ENCODE data around the gene MED12L.
A peak's percentile ranks its signal among the peaks of the same experiment; 100 is the strongest.
"Not testable (repeated sequence)": the region's sequence is repeated elsewhere in the genome, so short reads cannot be mapped to it uniquely, and the experiment has no call there.

Gene MED12L

GRCh38 chr3:151379083-151379734 is 293.7 kb downstream of the MED12L start:
- peak in 1 of 2 experiments; percentile 6 for DNase-seq (ENCODE audit: low read depth in 2 of 2)

GRCh38 chr3:151382671-151383070 is 297.2 kb downstream of the MED12L start:
- DNase-seq (ENCODE audit: low read depth in 2 of 2), result no peak

GRCh38 chr3:151383111-151383510 is 297.6 kb downstream of the MED12L start:
- no peak for DNase-seq (ENCODE audit: low read depth in 2 of 2)

GRCh38 chr3:151383956-151384355 is 298.5 kb downstream of the MED12L start:
- DNase-seq (ENCODE audit: low read depth in 2 of 2), result no peak

- no peak for DNase-seq (ENCODE audit: low read depth in 2 of 2)
Observed at GRCh38 chr3:151384741-151385174, 299.3 kb downstream of the MED12L start, which contains the start of gene P2RY12. TSS of gene P2RY12 (minus strand) at chr3:151384753. CDS start at chr3:151338845, 45,908 bp downstream.

GRCh38 chr3:151386056-151386455 is 300.6 kb downstream of the MED12L start:
- DNase-seq (ENCODE audit: low read depth in 2 of 2), result no peak

GRCh38 chr3:151387432-151387831 is 302.0 kb downstream of the MED12L start:
- no peak for DNase-seq (ENCODE audit: low read depth in 2 of 2)

- no peak for DNase-seq (ENCODE audit: low read depth in 2 of 2)
Observed at GRCh38 chr3:151387842-151388241, 302.4 kb downstream of the MED12L start.

GRCh38 chr3:151391720-151392119 is 306.3 kb downstream of the MED12L start:
- no peak for DNase-seq (ENCODE audit: low read depth in 2 of 2)

- not testable (repeated sequence) for DNase-seq (ENCODE audit: low read depth in 2 of 2)
Observed at GRCh38 chr3:151392191-151392590, 306.7 kb downstream of the MED12L start.

GRCh38 chr3:151393146-151393830 is 307.8 kb downstream of the MED12L start:
- no peak for DNase-seq (ENCODE audit: low read depth in 2 of 2)

GRCh38 chr3:151393941-151394340 is 308.5 kb downstream of the MED12L start:
- no peak for DNase-seq (ENCODE audit: low read depth in 2 of 2)

- no peak for DNase-seq (ENCODE audit: low read depth in 2 of 2)
Observed at GRCh38 chr3:151394611-151395010, 309.1 kb downstream of the MED12L start.

GRCh38 chr3:151395806-151396205 is 310.3 kb downstream of the MED12L start:
- DNase-seq (ENCODE audit: low read depth in 2 of 2), result no peak

GRCh38 chr3:151398895-151399294 is 313.4 kb downstream of the MED12L start:
- DNase-seq (ENCODE audit: low read depth in 2 of 2), result no peak

- no peak for DNase-seq (ENCODE audit: low read depth in 2 of 2)
Observed at GRCh38 chr3:151400341-151400740, 314.9 kb downstream of the MED12L start.

- DNase-seq (ENCODE audit: low read depth in 2 of 2), result no peak
Observed at GRCh38 chr3:151402349-151402748, 316.9 kb downstream of the MED12L start.

- DNase-seq (ENCODE audit: low read depth in 2 of 2), result no peak
Observed at GRCh38 chr3:151403246-151403645, 317.8 kb downstream of the MED12L start.

- DNase-seq (ENCODE audit: low read depth in 2 of 2), result no peak
Observed at GRCh38 chr3:151404316-151404715, 318.9 kb downstream of the MED12L start.

GRCh38 chr3:151407928-151408327 is 322.5 kb downstream of the MED12L start:
- no peak for DNase-seq (ENCODE audit: low read depth in 2 of 2)

- no peak for DNase-seq (ENCODE audit: low read depth in 2 of 2)
Observed at GRCh38 chr3:151410891-151411559, 325.6 kb downstream of the MED12L start.

GRCh38 chr3:151412989-151413388 is 327.5 kb downstream of the MED12L start:
- no peak for DNase-seq (ENCODE audit: low read depth in 2 of 2)

- DNase-seq (ENCODE audit: low read depth in 2 of 2), result no peak
Observed at GRCh38 chr3:151415289-151415688, 329.8 kb downstream of the MED12L start.

Measured in stimulated activated CD4-positive, alpha-beta T cell treated with anti-CD3 and anti-CD28 coated beads, Interleukin-12 subunit alpha, Interleukin-12 subunit beta, amount 100 ng/mL, for 24 hours (primary cell).